Sigmoid colon (tissue), 3 donors: Measurements from ENCODE around the gene NRP1.

ENCODE experiments used
- CTCF ChIP-seq, 4 experiments: fragments of 450-650 bp in 3 of 4; fragments of 200-600 bp in 1 of 4; IDR thresholded peaks; one replicate each; pipeline ENCODE4 v1.5.1; 2016 to 2019; ENCODE audit warnings: antibody characterized with exemption in 4 of 4, mild to moderate bottlenecking in 3 of 4, moderate library complexity in 2 of 4
- POLR2A ChIP-seq, 2 donors: fragments of 450-650 bp; IDR thresholded peaks; one replicate each; pipeline ENCODE4 v1.6.1; 2016; ENCODE audit warnings: antibody characterized with exemption in 2 of 2, mild to moderate bottlenecking in 2 of 2, moderate library complexity in 2 of 2

GRCh38 chr10:33293531-33294170 lies 40.8 kb downstream of the NRP1 start:
- no peak for TF ChIP-seq CTCF (IDR thresholded peaks at IDR 0.05)
- no peak for TF ChIP-seq POLR2A (IDR thresholded peaks at IDR 0.05)
